LNCAP (cell line): Measurements from ENCODE around the gene GPR183.

Source experiments
- TF ChIP-seq, protein P1 (sequence below): fragments of 450-650 bp; IDR thresholded peaks from 2 replicates; pipeline ENCODE4 v1.5.1; 2017; ENCODE audit warnings: mild to moderate bottlenecking

The GPR183 gene

DNA sequence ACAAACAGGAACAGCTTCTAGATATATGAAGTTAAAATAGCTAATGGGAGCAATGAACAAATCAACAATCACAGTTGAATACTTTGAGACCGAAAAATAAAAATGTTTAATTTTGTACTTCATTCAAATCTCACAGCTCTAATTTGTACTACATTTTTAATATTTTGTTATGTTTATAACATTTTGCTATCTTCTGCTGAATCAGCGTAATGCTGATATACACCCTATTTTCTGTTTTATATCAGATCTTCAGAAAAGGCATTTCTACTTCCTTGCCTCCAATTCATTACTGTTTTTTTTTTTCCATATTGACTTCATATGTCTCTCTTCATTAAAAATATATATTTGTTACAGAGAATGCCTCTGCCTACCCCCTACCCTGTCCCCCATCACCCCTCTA is 27.9 kb upstream of the GPR183 start:
- TF ChIP-seq, protein P1, sequence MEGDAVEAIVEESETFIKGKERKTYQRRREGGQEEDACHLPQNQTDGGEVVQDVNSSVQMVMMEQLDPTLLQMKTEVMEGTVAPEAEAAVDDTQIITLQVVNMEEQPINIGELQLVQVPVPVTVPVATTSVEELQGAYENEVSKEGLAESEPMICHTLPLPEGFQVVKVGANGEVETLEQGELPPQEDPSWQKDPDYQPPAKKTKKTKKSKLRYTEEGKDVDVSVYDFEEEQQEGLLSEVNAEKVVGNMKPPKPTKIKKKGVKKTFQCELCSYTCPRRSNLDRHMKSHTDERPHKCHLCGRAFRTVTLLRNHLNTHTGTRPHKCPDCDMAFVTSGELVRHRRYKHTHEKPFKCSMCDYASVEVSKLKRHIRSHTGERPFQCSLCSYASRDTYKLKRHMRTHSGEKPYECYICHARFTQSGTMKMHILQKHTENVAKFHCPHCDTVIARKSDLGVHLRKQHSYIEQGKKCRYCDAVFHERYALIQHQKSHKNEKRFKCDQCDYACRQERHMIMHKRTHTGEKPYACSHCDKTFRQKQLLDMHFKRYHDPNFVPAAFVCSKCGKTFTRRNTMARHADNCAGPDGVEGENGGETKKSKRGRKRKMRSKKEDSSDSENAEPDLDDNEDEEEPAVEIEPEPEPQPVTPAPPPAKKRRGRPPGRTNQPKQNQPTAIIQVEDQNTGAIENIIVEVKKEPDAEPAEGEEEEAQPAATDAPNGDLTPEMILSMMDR, result no peak

DNA sequence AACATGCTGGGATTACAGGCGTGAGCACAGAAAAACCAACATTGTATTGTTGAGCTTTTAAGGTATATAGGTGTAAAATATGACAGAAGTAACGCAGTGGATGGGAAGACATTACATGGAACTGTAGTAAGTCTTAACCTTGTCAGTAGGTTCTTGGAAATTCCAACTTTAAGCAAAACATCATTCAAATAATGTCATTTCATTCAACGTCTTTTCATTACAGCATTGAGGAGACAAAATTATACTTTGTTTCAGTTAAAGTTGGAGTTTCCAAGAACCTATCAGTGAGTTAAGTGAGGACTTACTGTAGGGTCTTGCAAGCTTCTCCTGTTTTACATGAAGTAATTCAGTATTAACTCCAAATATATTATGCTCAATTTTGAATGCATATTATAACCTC is 27.0 kb upstream of the GPR183 start:
- TF ChIP-seq, protein P1, result no peak

DNA sequence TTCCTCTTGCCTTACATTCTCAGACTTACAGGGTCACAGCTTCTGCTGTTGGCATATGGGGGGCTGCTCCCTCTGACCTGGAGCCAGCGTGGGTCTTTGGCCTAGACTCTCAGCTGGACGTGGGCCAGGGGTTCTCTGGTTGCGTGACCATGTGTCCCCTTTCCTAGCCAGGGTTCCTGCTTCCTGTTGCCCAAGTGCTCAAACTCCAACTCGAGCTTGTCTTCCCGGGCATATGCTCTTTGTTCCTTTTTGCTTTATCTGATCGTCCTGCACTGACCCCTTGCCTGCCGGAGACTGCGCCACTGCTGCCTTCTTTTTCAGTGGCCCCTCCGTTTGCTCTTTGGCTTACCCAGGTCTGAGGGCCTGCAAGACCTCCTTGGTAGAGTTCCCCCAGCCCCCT is 25.3 kb upstream of the GPR183 start:
- TF ChIP-seq, protein P1, result no peak

DNA sequence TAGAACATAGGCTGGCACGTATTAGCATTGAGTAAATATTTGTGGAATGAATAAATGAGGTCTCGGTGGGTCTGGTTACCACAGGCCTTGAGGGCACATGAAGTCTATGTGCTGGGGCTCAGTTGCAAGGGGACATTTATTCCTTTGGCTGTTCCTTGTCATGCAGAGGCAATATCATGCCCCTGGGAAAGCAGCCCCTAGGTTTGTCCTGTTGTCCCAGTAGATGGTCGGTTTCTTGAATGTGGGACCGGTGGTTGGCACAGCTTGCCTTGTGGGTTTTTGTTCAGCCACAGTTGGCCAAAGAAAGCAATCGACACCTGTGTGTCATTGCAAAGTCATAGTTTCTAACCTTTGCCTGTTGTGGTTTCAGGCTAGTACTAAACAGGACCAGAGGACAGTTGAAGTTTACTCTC is 24.7 kb upstream of the GPR183 start:
- TF ChIP-seq, protein P1, result no peak

DNA sequence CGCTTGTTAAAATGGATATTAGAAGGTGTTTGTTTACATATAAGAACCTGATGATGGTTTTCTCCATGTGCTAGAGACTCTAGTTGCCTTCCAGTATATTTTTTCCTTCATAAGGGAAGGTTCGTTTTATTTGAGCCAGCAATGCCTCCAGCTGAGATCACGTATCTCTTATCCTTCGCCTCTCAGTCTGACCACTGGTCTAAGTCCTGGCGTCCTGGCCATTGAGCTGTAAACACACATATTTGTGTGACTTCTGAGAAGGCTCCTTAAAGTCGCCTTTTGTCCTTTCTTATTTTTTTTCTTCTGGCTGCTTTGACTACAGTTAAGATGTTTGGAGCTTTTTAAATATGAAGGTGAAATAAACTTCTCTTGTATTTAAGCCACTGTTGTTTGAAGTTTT is 23.7 kb upstream of the GPR183 start:
- TF ChIP-seq, protein P1, result no peak

DNA sequence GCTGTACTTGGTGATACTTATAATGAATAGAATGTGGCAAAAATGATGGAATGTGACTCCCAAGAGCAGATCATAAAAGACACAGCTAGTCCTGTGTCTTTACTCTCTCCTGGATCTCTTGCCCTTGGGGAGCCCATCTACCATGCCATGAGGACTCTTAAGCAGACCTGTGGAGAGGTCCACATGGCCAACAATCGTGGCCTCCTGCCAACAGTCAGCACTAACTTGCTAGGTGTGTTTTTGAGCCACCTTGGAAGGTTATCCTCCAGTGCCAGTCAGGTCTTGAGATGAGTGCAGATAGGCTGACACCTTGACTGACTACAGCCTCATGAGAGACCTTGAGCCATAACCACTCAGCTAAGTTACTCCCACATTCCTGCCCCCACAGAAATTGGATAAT is 22.3 kb upstream of the GPR183 start:
- TF ChIP-seq, protein P1, result no peak

DNA sequence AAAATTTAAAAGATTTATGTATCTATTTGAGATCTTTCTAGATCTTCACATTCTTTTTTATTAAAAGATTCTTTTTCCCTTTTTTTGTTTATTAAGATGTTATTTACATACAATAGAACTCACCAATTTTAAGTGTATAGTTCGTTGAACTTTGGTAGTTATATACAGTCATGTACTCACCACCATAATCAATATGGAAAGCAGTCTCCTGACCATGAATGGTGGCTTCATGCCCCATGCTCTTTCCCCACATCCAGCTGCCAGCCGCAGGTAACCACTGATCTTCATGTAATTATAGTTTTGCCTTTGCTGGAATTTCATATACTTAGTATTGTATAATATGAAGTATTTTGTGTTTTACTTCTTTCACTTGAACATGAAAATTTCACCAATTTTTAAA is 20.6 kb upstream of the GPR183 start:
- TF ChIP-seq, protein P1, result no peak

DNA sequence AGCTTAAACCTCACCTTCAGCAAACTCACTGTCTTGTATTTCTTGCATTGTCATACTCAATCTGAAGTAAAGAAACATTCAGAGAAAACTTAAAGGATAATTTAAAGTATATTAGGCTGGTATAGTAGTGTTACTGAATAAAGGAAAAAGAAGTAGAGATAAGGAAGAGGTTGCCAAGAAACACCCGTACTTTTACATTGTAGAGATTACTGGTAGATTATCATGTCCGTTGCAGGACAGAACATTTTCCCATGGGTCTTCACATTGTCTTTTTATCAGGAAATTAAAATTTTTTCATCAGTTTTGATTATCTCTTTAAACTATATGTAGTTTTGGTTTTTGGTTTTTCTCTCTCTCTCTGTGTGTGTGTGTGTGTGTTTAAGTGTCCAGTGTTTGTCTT is 19.9 kb upstream of the GPR183 start:
- TF ChIP-seq, protein P1, result no peak
